Natural killer cell (primary cell): ENCODE results near the gene CLIC1. TPM values are rescaled to one million over a fixed set of nuclear protein-coding genes. Genes with fewer than 3 reads are reported as not detected.

Source experiments
- ATAC-seq, 3 donors: fragments of 150-1000 bp in 2 of 3; fragments of 200-7000 bp in 1 of 3; cut with Tn5 transposase; 1 replicate in 1 of 3; 2 replicates in 2 of 3; pipeline ENCODE4 v1.10.0; 2021; ENCODE audit warnings: mild to moderate bottlenecking in 2 of 3, moderate library complexity in 2 of 3
- DNase-seq, 2 donors: peaks; one replicate each; pipeline versions ENCODE4 v3.0.0 to v3.0.0-alpha.2; 2013 to 2021; ENCODE audit warnings: mixed read lengths in 1 of 2
- H3K27ac ChIP-seq: one replicate; pipeline ENCODE4 v1.5.1; 2013; ENCODE audit warnings: mild to moderate bottlenecking, low read length
- H3K27me3 ChIP-seq: one replicate; pipeline ENCODE4 v1.6.1; 2013; ENCODE audit warnings: low read length; ENCODE audit not compliant: control insufficient read depth, insufficient read depth
- H3K36me3 ChIP-seq: one replicate; pipeline ENCODE4 v1.6.1; 2013; ENCODE audit warnings: low read length; ENCODE audit not compliant: control insufficient read depth, insufficient read depth
- H3K4me1 ChIP-seq: one replicate; pipeline ENCODE4 v1.6.1; 2013; ENCODE audit warnings: low read length; ENCODE audit not compliant: control insufficient read depth, insufficient read depth
- H3K4me3 ChIP-seq: one replicate; pipeline ENCODE4 v1.5.1; 2013; ENCODE audit warnings: low read length
- H3K9me3 ChIP-seq: one replicate; pipeline ENCODE4 v1.6.1; 2013; ENCODE audit warnings: low read length; ENCODE audit not compliant: control insufficient read depth, insufficient read depth
- H3K27ac Mint-ChIP-seq, 2 donors: one replicate each; pipeline ENCODE4 v1.8.0; 2022; ENCODE audit warnings: mild to moderate bottlenecking in 2 of 2, mixed read lengths in 2 of 2, moderate library complexity in 1 of 2
- H3K27me3 Mint-ChIP-seq, 2 donors: one replicate each; pipeline ENCODE4 v1.8.0; 2022; ENCODE audit warnings: low read depth in 2 of 2, mixed read lengths in 2 of 2
- H3K36me3 Mint-ChIP-seq: one replicate; pipeline ENCODE4 v1.8.0; 2022; ENCODE audit warnings: mixed read lengths
- H3K4me1 Mint-ChIP-seq, 2 donors: one replicate each; pipeline ENCODE4 v1.8.0; 2022; ENCODE audit warnings: mixed read lengths in 2 of 2
- H3K4me3 Mint-ChIP-seq: one replicate; pipeline ENCODE4 v1.8.0; 2022; ENCODE audit warnings: mild to moderate bottlenecking, moderate library complexity, mixed read lengths
- H3K9me3 Mint-ChIP-seq, 2 donors: one replicate each; pipeline ENCODE4 v1.8.0; 2022; ENCODE audit warnings: mixed read lengths in 2 of 2
- WGBS: methylation state at CpG from one replicate; pipeline ENCODE4 v1.1.7; 2013; ENCODE audit warnings: missing lambda C conversion rate; ENCODE audit not compliant: insufficient coverage; 5-methylcytosine and 5-hydroxymethylcytosine counted together
- intact Hi-C: fragments of 100-400 bp; cut with micrococcal nuclease; formaldehyde crosslinking; loops from one replicate; pipeline ENCODE4 v1.14.2; 2022
- total RNA-seq, 4 donors: library from RNA; stranded (reverse); fragments of 120-200 nt in 1 of 4; gene quantifications; one replicate each; pipeline versions ENCODE4 v1.2.3 to v1.2.4, GENCODE V29; 2013 to 2022
- TF ChIP-seq, protein P1 (sequence below): fragments of 200-600 bp; IDR thresholded peaks from one replicate; pipeline ENCODE4 v1.8.0; 2022; ENCODE audit warnings: antibody characterized with exemption

The CLIC1 gene
- total RNA-seq, 3 donors from 2014 or later (not counting 1 experiment from before 2014, with no cell fraction given): 348 to 363 (median 355) TPM

DNA sequence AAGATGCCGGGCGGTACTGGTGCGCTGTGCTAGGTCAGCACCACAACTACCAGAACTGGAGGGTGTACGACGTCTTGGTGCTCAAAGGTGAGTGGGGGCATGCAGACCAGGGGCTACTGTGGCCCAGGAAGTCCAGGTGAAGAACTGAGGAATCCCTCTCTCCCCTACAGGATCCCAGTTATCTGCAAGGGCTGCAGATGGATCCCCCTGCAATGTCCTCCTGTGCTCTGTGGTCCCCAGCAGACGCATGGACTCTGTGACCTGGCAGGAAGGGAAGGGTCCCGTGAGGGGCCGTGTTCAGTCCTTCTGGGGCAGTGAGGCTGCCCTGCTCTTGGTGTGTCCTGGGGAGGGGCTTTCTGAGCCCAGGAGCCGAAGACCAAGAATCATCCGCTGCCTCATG is 28.6 kb downstream of the CLIC1 start:
- TF ChIP-seq, protein P1, sequence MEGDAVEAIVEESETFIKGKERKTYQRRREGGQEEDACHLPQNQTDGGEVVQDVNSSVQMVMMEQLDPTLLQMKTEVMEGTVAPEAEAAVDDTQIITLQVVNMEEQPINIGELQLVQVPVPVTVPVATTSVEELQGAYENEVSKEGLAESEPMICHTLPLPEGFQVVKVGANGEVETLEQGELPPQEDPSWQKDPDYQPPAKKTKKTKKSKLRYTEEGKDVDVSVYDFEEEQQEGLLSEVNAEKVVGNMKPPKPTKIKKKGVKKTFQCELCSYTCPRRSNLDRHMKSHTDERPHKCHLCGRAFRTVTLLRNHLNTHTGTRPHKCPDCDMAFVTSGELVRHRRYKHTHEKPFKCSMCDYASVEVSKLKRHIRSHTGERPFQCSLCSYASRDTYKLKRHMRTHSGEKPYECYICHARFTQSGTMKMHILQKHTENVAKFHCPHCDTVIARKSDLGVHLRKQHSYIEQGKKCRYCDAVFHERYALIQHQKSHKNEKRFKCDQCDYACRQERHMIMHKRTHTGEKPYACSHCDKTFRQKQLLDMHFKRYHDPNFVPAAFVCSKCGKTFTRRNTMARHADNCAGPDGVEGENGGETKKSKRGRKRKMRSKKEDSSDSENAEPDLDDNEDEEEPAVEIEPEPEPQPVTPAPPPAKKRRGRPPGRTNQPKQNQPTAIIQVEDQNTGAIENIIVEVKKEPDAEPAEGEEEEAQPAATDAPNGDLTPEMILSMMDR: no peak
- intact Hi-C loops: no loop called here
- Histone ChIP-seq H3K27ac (no peak overlapping the region), H3K9me3 (no peaks in the 10 kb centered on the region), H3K4me1 (peaks cover 22% of the 10 kb centered on the region), H3K27me3 (no peaks in the 10 kb centered on the region), H3K36me3 (no peaks in the 10 kb centered on the region), H3K4me3 (no peak overlapping the region)
- H3K27ac Mint-ChIP-seq: no peak overlapping the region
- no peaks in the 10 kb centered on the region for H3K9me3 Mint-ChIP-seq
- 87% methylated on average over 10 of the region's 10 CpGs for WGBS
- no peaks in the 10 kb centered on the region for H3K36me3 Mint-ChIP-seq
- no peak for ATAC-seq
- DNase-seq: no peak
- no peaks in the 10 kb centered on the region for H3K27me3 Mint-ChIP-seq
- H3K4me1 Mint-ChIP-seq: peaks cover 23% of the 10 kb centered on the region in 2 donors
- no peak overlapping the region for H3K4me3 Mint-ChIP-seq

DNA sequence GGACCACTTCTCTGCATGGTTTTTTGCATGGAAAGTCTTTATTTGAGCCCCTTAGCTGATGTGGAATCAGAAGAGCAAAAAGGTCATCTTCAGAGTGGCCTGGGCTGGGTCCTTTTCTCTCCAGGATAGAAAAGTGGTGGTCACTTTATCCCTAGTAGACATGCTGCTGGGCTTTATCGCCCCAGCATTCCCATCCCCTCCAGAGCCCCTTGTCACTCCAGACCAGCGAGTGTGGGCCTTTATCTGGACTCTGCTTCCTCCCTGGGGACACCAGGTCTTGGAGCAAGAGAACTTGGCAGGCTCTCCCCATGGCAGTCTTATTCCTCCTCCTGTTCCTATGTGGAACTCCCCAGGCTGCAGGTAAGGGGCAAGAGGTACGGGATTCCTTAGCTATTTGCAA is 29.7 kb downstream of the CLIC1 start, which contains the start of gene LY6G6F:
Gene LY6G6F (plus strand): TSS at position 268 of the 400 bp plus-strand sequence. CDS start 41 bp downstream, at position 309.
- no peaks in the 10 kb centered on the region for H3K27me3 Mint-ChIP-seq
- intact Hi-C loops: no loop called here
- no peak within 1 kb of the TSS for H3K4me3 Mint-ChIP-seq
- whole genome bisulfite sequencing: 90% methylated on average over 2 of the region's 3 CpGs
- H3K27ac ChIP-seq: no peak within 1 kb of the TSS
- no peak within 1 kb of the TSS for H3K27ac Mint-ChIP-seq
- no peak for DNase-seq
- TF ChIP-seq, protein P1: no peak
- no peak within 1 kb of the TSS for H3K4me3 ChIP-seq
- H3K36me3 Mint-ChIP-seq: no peaks in the 10 kb centered on the region
- H3K9me3 Mint-ChIP-seq: no peaks in the 10 kb centered on the region
- no peaks in the 10 kb centered on the region for H3K9me3 ChIP-seq
- H3K36me3 ChIP-seq: peaks cover under 1% of the 10 kb centered on the region
- H3K27me3 ChIP-seq: no peaks in the 10 kb centered on the region
- H3K4me1 ChIP-seq: peaks cover 32% of the 10 kb centered on the region
- ATAC-seq: no peak
- H3K4me1 Mint-ChIP-seq: peaks cover 26 to 28% of the 10 kb centered on the region in 2 donors

DNA sequence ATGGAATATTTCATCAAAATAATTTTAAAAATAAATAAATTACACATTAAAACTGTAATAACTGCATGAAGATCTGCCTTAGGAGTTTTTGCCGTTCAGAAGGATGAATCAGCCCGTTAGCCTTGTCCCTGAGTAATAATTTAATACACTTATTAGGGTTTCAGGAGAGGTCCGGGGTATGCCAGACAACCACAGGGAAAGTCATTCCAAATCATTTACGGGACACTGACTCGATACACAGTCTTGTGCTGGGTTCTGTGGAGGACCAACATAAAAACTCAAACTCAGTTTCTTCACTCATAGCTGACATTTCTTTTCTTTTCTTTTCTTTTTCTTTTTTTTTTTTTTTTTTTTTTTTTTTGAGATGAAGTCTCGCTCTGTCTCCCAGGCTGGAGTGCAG is 30.4 kb downstream of the CLIC1 start:
- TF ChIP-seq, protein P1: no peak
- Histone ChIP-seq H3K4me1 (peaks cover 32% of the 10 kb centered on the region), H3K36me3 (peaks cover 4% of the 10 kb centered on the region), H3K27ac (no peak overlapping the region), H3K9me3 (no peaks in the 10 kb centered on the region), H3K4me3 (no peak overlapping the region), H3K27me3 (no peaks in the 10 kb centered on the region)
- WGBS: 91% methylated on average over 5 of the region's 6 CpGs
- no peak overlapping the region for H3K4me3 Mint-ChIP-seq
- no peaks in the 10 kb centered on the region for H3K27me3 Mint-ChIP-seq
- H3K4me1 Mint-ChIP-seq: peaks cover 26 to 28% of the 10 kb centered on the region in 2 donors
- no peak for ATAC-seq
- no peaks in the 10 kb centered on the region for H3K9me3 Mint-ChIP-seq
- DNase-seq: no peak
- intact Hi-C loops: no loop called here
- H3K27ac Mint-ChIP-seq: no peak overlapping the region
- no peaks in the 10 kb centered on the region for H3K36me3 Mint-ChIP-seq
